Activated CD8-positive, alpha-beta memory T cell treated with anti-CD3 and anti-CD28 coated beads, Interleukin-2, amount 50 U/mL, for 24 hours (primary cell): ENCODE results near the gene ZFP90.
A peak's percentile ranks its signal among the peaks of the same experiment; 100 is the strongest.

ENCODE experiments used
- DNase-seq: peaks from one replicate; pipeline ENCODE4 v3.0.0-alpha.2; 2020; ENCODE audit errors: extremely low read depth

The ZFP90 gene

GRCh38 chr16:68577352-68577853, 38.3 kb downstream of the ZFP90 start:
- DNase-seq, result no peak

- peak; percentile 20 for DNase-seq
Observed at GRCh38 chr16:68590201-68590994, 51.3 kb downstream of the ZFP90 start.

- DNase-seq, result no peak
Observed at GRCh38 chr16:68592466-68593337, 53.6 kb downstream of the ZFP90 start.

- no peak for DNase-seq
Observed at GRCh38 chr16:68596266-68596665, 57.2 kb downstream of the ZFP90 start.

- DNase-seq, result no peak
Observed at GRCh38 chr16:68599586-68599985, 60.5 kb downstream of the ZFP90 start.

GRCh38 chr16:68605746-68606145, 66.7 kb downstream of the ZFP90 start:
- DNase-seq, result no peak

- DNase-seq, result no peak
Observed at GRCh38 chr16:68607443-68607842, 68.4 kb downstream of the ZFP90 start.

- no peak for DNase-seq
Observed at GRCh38 chr16:68608330-68608729, 69.2 kb downstream of the ZFP90 start.

- DNase-seq, result no peak
Observed at GRCh38 chr16:68612996-68613395, 73.9 kb downstream of the ZFP90 start.

- no peak for DNase-seq
Observed at GRCh38 chr16:68617734-68618133, 78.6 kb downstream of the ZFP90 start.
